ENCODE results near the gene DERL2. TPM values are rescaled to one million over a fixed set of nuclear protein-coding genes. Genes with fewer than 3 reads are reported as not detected.

Gene DERL2
- total RNA-seq, 1 experiment from 2014 or later = 38.7 TPM

DNA sequence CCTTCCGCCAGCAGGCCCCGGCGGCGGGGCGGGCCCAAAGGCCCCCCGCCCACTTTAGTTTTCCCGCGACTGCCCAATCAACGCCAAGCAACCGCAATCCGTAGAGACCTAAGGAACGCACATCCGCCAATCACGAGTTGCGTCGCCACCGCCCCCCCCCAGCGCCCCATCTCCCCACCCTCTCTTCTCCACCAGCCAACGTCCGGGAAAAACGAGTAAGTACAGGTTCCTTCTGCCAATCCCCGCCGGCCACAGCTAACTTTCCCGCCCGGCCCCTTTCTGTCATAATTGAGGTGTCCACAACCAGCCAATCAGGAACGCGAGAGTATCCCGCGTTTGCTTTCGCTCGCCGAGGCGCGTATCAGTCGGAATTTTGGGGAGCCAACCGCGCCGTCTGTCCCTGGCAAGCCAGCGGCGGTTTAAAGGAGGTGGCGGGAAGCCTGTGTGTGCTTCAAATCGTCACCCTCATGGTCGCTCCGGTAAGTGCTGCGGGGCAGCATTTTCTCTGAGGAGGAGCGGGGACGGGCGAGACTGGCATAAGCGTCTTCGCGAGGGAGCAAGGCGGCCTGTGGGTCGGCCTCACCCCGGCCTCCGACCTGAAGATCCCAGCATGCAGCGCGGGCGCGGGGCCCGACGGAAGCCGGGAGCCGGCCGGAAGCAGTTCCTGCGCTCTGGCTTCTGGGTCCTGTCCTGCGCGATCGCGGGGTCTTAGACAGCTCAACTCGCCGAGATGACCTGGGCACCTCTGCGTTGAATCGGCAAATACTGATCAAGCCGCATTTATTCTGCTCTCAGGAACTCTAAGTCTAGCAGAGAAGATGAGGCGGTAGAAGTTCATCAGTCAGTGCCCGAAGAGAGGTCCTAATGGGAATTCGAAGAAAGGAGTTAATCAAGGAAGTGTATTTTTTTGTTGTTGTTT lies 487 bp upstream of the DERL2 start, which contains the start of gene MIS12:
TSS of gene MIS12 (plus strand) at position 361 of the 919 bp plus-strand sequence. CDS start 2,297 bp downstream, outside the sequence.
- ATAC-seq = peak; percentile 94
- peak within 1 kb of the TSS; percentile 100 for H3K4me3 ChIP-seq (ENCODE audit: low read length)
- peak within 1 kb of the TSS; percentile 88 for H2AFZ ChIP-seq (ENCODE audit: low read length)
- H3K79me2 ChIP-seq (ENCODE audit: low read length) = peaks cover 72% of the 10 kb centered on the region
- peak; percentile 95 for DNase-seq
- no peaks in the 10 kb centered on the region for H4K20me1 ChIP-seq (ENCODE audit: low read length)
- H3K4me1 ChIP-seq (ENCODE audit: insufficient read depth, low read length) = peaks cover 11% of the 10 kb centered on the region
- H3K27me3 ChIP-seq (ENCODE audit: low read length) = no peaks in the 10 kb centered on the region
- peak within 1 kb of the TSS; percentile 97 for H3K27ac ChIP-seq (ENCODE audit: low read length)
- H3K4me2 ChIP-seq (ENCODE audit: low read length) = peak within 1 kb of the TSS; percentile 96
- H3K36me3 ChIP-seq (ENCODE audit: low read depth, low read length) = peaks cover 49% of the 10 kb centered on the region
- no peaks in the 10 kb centered on the region for H3K9me2 ChIP-seq (replicated peaks; ENCODE audit: low read length)
- TF ChIP-seq EZH2phosphoT487 (IDR thresholded peaks at IDR 0.05; ENCODE audit: borderline replicate concordance, low read length) = no peak
- TF ChIP-seq EZH2 (IDR thresholded peaks at IDR 0.05; ENCODE audit: low read length, unreplicated experiment) = no peak
- TF ChIP-seq, protein P1, sequence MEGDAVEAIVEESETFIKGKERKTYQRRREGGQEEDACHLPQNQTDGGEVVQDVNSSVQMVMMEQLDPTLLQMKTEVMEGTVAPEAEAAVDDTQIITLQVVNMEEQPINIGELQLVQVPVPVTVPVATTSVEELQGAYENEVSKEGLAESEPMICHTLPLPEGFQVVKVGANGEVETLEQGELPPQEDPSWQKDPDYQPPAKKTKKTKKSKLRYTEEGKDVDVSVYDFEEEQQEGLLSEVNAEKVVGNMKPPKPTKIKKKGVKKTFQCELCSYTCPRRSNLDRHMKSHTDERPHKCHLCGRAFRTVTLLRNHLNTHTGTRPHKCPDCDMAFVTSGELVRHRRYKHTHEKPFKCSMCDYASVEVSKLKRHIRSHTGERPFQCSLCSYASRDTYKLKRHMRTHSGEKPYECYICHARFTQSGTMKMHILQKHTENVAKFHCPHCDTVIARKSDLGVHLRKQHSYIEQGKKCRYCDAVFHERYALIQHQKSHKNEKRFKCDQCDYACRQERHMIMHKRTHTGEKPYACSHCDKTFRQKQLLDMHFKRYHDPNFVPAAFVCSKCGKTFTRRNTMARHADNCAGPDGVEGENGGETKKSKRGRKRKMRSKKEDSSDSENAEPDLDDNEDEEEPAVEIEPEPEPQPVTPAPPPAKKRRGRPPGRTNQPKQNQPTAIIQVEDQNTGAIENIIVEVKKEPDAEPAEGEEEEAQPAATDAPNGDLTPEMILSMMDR (conservative IDR thresholded peaks at IDR 0.05; ENCODE audit: low read depth, low read length) = no peak
- TSS peak; percentile 62 for BruUV-seq (replicated peaks)
- H3K9ac ChIP-seq (ENCODE audit: low read length) = peak within 1 kb of the TSS; percentile 98
- ChIA-PET CTCF (interaction anchor here (1.5 kb wide), 1 partner anchor 47 kb away, joined by 4 read pairs; the partner anchor contains the start of gene C1QBP), POLR2A (ENCODE audit: unreplicated experiment) (interaction anchor here (0.6 to 0.7 kb wide), 3 partner anchors 44 to 310 kb away, joined by 3 read pairs; no protein-coding TSS in a partner anchor)
- no peaks in the 10 kb centered on the region for H3F3A ChIP-seq (ENCODE audit: low read length, unreplicated experiment)
- no peaks in the 10 kb centered on the region for H3K9me3 ChIP-seq (ENCODE audit: low read length)
- intact Hi-C loops (cut with micrococcal nuclease) = loop anchor here (1.0 kb wide), 2 partner anchors 14 to 17 kb away; no protein-coding TSS in a partner anchor

- TF ChIP-seq, protein P1 (conservative IDR thresholded peaks at IDR 0.05; ENCODE audit: low read depth, low read length) = no peak
- no peak for TF ChIP-seq EZH2phosphoT487 (IDR thresholded peaks at IDR 0.05; ENCODE audit: borderline replicate concordance, low read length)
- TF ChIP-seq EZH2 (IDR thresholded peaks at IDR 0.05; ENCODE audit: low read length, unreplicated experiment) = no peak
- BruUV-seq (replicated peaks) = no TSS peak
- ChIA-PET CTCF (no interaction called here), POLR2A (ENCODE audit: unreplicated experiment) (no interaction called here)
- ATAC-seq (no peak), DNase-seq (no peak)
- H4K20me1 ChIP-seq (ENCODE audit: low read length) = no peaks in the 10 kb centered on the region
- H3K4me2 ChIP-seq (ENCODE audit: low read length) = no peak overlapping the region
- no peak overlapping the region for H3K9ac ChIP-seq (ENCODE audit: low read length)
- peaks cover 8% of the 10 kb centered on the region for H3K4me1 ChIP-seq (ENCODE audit: insufficient read depth, low read length)
- no peaks in the 10 kb centered on the region for H3F3A ChIP-seq (ENCODE audit: low read length, unreplicated experiment)
- no peak overlapping the region for H3K4me3 ChIP-seq (ENCODE audit: low read length)
- H3K9me3 ChIP-seq (ENCODE audit: low read length) = no peaks in the 10 kb centered on the region
- no peak overlapping the region for H3K27ac ChIP-seq (ENCODE audit: low read length)
- no peak overlapping the region for H2AFZ ChIP-seq (ENCODE audit: low read length)
- H3K9me2 ChIP-seq (replicated peaks; ENCODE audit: low read length) = no peaks in the 10 kb centered on the region
- H3K27me3 ChIP-seq (ENCODE audit: low read length) = no peaks in the 10 kb centered on the region
- intact Hi-C loops (cut with micrococcal nuclease) = no loop called here
- H3K79me2 ChIP-seq (ENCODE audit: low read length) = peaks cover 41% of the 10 kb centered on the region
- peaks cover 69% of the 10 kb centered on the region for H3K36me3 ChIP-seq (ENCODE audit: low read depth, low read length)
Measured at GRCh38 chr17:5481451-5481850, 4.5 kb downstream of the DERL2 start.

All from PC-3 (cell line).